WTC11 (cell line): ENCODE results near the gene MEST. TPM values are rescaled to one million over a fixed set of nuclear protein-coding genes. Genes with fewer than 3 reads are reported as not detected.
A peak's percentile ranks its signal among the peaks of the same experiment; 100 is the strongest.

Source experiments
- ATAC-seq: fragments of 200-7000 bp; cut with Tn5 transposase; 2 replicates; pipeline ENCODE4 v1.10.0; 2021; ENCODE audit warnings: mild to moderate bottlenecking, moderate library complexity
- CTCF ChIA-PET: fragments of 300-600 bp; sonication (Branson Sonifier 250); formaldehyde crosslinking; loops from one replicate; lab custom pipeline; 2021; ENCODE audit warnings: antibody characterized with exemption; lab: Charles Lee
- POLR2A ChIA-PET: fragments of 350-600 bp; sonication (Branson Sonifier 250); formaldehyde crosslinking; loops from one replicate; lab custom pipeline; 2021; ENCODE audit warnings: antibody characterized with exemption; lab: Charles Lee
- DNase-seq: peaks from one replicate; pipeline ENCODE4 v3.0.0; 2021; ENCODE audit warnings: low spot score
- H3K27ac Mint-ChIP-seq: 2 replicates; pipeline ENCODE4 v1.8.0; 2021; ENCODE audit warnings: mixed read lengths
- H3K27me3 Mint-ChIP-seq: 2 replicates; pipeline ENCODE4 v1.8.0; 2021; ENCODE audit warnings: low read depth, mild to moderate bottlenecking, moderate library complexity, mixed read lengths
- H3K36me3 Mint-ChIP-seq: 2 replicates; pipeline ENCODE4 v1.8.0; 2021; ENCODE audit warnings: mixed read lengths
- H3K4me1 Mint-ChIP-seq: 2 replicates; pipeline ENCODE4 v1.8.0; 2022; ENCODE audit warnings: mixed read lengths
- H3K4me3 Mint-ChIP-seq: 2 replicates; pipeline ENCODE4 v1.8.0; 2021; ENCODE audit warnings: mild to moderate bottlenecking, moderate library complexity, mixed read lengths
- H3K9me3 Mint-ChIP-seq: 2 replicates; pipeline ENCODE4 v1.8.0; 2021; ENCODE audit warnings: mixed read lengths
- ARID4B ChIP-seq: sonication (generic); formaldehyde crosslinking; IDR thresholded peaks from 2 replicates; pipeline ENCODE4 v1.8.0; 2023; ENCODE audit warnings: missing genetic modification reagents, mild to moderate bottlenecking, borderline replicate concordance
- CDX4 ChIP-seq: fragments of 250-450 bp; sonication (Bioruptor Pico); IDR thresholded peaks from 2 replicates; pipeline ENCODE4 v1.9.0; 2021; ENCODE audit warnings: moderate library complexity, mild to moderate bottlenecking, inconsistent platforms, borderline replicate concordance
- CTCF ChIP-seq: fragments of 200-600 bp; IDR thresholded peaks from 2 replicates; pipeline ENCODE4 v1.8.0; 2022; ENCODE audit warnings: antibody characterized with exemption
- E2F1 ChIP-seq: sonication (generic); formaldehyde crosslinking; IDR thresholded peaks from 2 replicates; pipeline ENCODE4 v1.8.0; 2022; ENCODE audit warnings: mild to moderate bottlenecking, missing genetic modification reagents
- ELF4 ChIP-seq: sonication (generic); formaldehyde crosslinking; IDR thresholded peaks from 2 replicates; pipeline ENCODE4 v1.8.1; 2022; ENCODE audit warnings: low read depth, mild to moderate bottlenecking, moderate library complexity, missing genetic modification reagents
- ETV6 ChIP-seq: sonication (generic); formaldehyde crosslinking; IDR thresholded peaks from 2 replicates; pipeline ENCODE4 v1.8.1; 2022; ENCODE audit warnings: mild to moderate bottlenecking, missing genetic modification reagents
- FOXJ3 ChIP-seq: sonication (generic); formaldehyde crosslinking; IDR thresholded peaks from 2 replicates; pipeline ENCODE4 v1.9.0; 2021; ENCODE audit warnings: missing genetic modification reagents, mild to moderate bottlenecking, borderline replicate concordance
- GTF2I ChIP-seq: fragments of 250-450 bp; sonication (Bioruptor Pico); conservative IDR thresholded peaks from 2 replicates; pipeline ENCODE4 v1.4.0; 2021; ENCODE audit warnings: mild to moderate bottlenecking
- IRF1 ChIP-seq: sonication (generic); formaldehyde crosslinking; IDR thresholded peaks from 2 replicates; pipeline ENCODE4 v1.8.0; 2023; ENCODE audit warnings: missing genetic modification reagents
- IRF2 ChIP-seq: sonication (generic); formaldehyde crosslinking; IDR thresholded peaks from 2 replicates; pipeline ENCODE4 v1.8.0; 2022; ENCODE audit warnings: low read depth, missing genetic modification reagents, borderline replicate concordance
- MAX ChIP-seq: sonication (generic); formaldehyde crosslinking; IDR thresholded peaks from 2 replicates; pipeline ENCODE4 v1.8.0; 2022; ENCODE audit warnings: mild to moderate bottlenecking, missing genetic modification reagents
- MYBL2 ChIP-seq: sonication (generic); formaldehyde crosslinking; IDR thresholded peaks from 2 replicates; pipeline ENCODE4 v1.8.1; 2023; ENCODE audit warnings: mild to moderate bottlenecking, moderate library complexity, missing genetic modification reagents
- OVOL2 ChIP-seq: fragments of 250-450 bp; sonication (Bioruptor Pico); IDR thresholded peaks from 2 replicates; pipeline ENCODE4 v1.9.0; 2021; ENCODE audit warnings: mild to moderate bottlenecking, borderline replicate concordance
- RELA ChIP-seq: sonication (generic); formaldehyde crosslinking; IDR thresholded peaks from 2 replicates; pipeline ENCODE4 v1.8.1; 2022; ENCODE audit warnings: missing genetic modification reagents, mild to moderate bottlenecking, borderline replicate concordance
- STAT6 ChIP-seq: sonication (generic); formaldehyde crosslinking; conservative IDR thresholded peaks from 2 replicates; pipeline ENCODE4 v1.8.1; 2023; ENCODE audit warnings: mild to moderate bottlenecking, low read depth, missing genetic modification reagents, moderate library complexity
- TCF7 ChIP-seq: sonication (generic); formaldehyde crosslinking; IDR thresholded peaks from 2 replicates; pipeline ENCODE4 v1.8.0; 2022; ENCODE audit warnings: mild to moderate bottlenecking, low read depth, missing genetic modification reagents, moderate library complexity
- TEAD4 ChIP-seq: sonication (generic); formaldehyde crosslinking; IDR thresholded peaks from 2 replicates; pipeline ENCODE4 v1.8.0; 2022; ENCODE audit warnings: mild to moderate bottlenecking, missing genetic modification reagents
- USF1 ChIP-seq: sonication (generic); formaldehyde crosslinking; IDR thresholded peaks from 2 replicates; pipeline ENCODE4 v1.8.0; 2022; ENCODE audit warnings: mild to moderate bottlenecking, missing genetic modification reagents
- ZNF121 ChIP-seq: sonication (generic); formaldehyde crosslinking; IDR thresholded peaks from 2 replicates; pipeline ENCODE4 v1.8.0; 2023; ENCODE audit warnings: missing genetic modification reagents
- ZNF138 ChIP-seq: sonication (generic); formaldehyde crosslinking; conservative IDR thresholded peaks from 2 replicates; pipeline ENCODE4 v1.8.1; 2022; ENCODE audit warnings: mild to moderate bottlenecking, moderate library complexity, missing genetic modification reagents
- ZNF219 ChIP-seq: sonication (generic); formaldehyde crosslinking; IDR thresholded peaks from 2 replicates; pipeline ENCODE4 v1.8.0; 2023; ENCODE audit warnings: missing genetic modification reagents, mild to moderate bottlenecking, borderline replicate concordance
- ZNF232 ChIP-seq: sonication (generic); formaldehyde crosslinking; IDR thresholded peaks from 2 replicates; pipeline ENCODE4 v1.8.0; 2022; ENCODE audit warnings: mild to moderate bottlenecking, missing genetic modification reagents
- ZSCAN18 ChIP-seq: fragments of 250-450 bp; sonication (Bioruptor Pico); IDR thresholded peaks from 2 replicates; pipeline ENCODE4 v2.1.2; 2022; ENCODE audit warnings: mild to moderate bottlenecking, moderate library complexity
- total RNA-seq: library from RNA; stranded (reverse); gene quantifications from 3 replicates; pipeline ENCODE4 v1.2.3, GENCODE V29; 2021

Gene MEST
- total RNA-seq, 1 experiment from 2014 or later: 188 TPM

GRCh38 chr7:130483031-130483430 is 8.9 kb upstream of the MEST start (continued):
- TF ChIP-seq ARID4B (CRISPR knock-in tag): no peak
- no peak for TF ChIP-seq ZNF138 (CRISPR knock-in tag)
- TF ChIP-seq ZNF219: no peak

- Mint-ChIP-seq H3K27ac (no peak overlapping the region), H3K9me3 (0 out of 2 replicates have a peak, but pooled peaks cover 5% of the 10 kb centered on the region), H3K36me3 (no peaks in the 10 kb centered on the region), H3K27me3 (peaks cover 13% of the 10 kb centered on the region), H3K4me1 (peaks cover 37% of the 10 kb centered on the region), H3K4me3 (peak overlapping the region; percentile 75)
- CTCF ChIA-PET: interaction anchor here (0.6 to 0.8 kb wide), 2 partner anchors 10 to 271 kb away, joined by 3 read pairs; no protein-coding TSS in a partner anchor
- DNase-seq (no peak), ATAC-seq (no peak)
- TF ChIP-seq TEAD4 (CRISPR knock-in tag): no peak
- TF ChIP-seq CTCF: no peak
- TF ChIP-seq ZSCAN18 (CRISPR knock-in tag): no peak
- TF ChIP-seq OVOL2 (CRISPR knock-in tag): no peak
- TF ChIP-seq ZNF121 (CRISPR knock-in tag): no peak
- no peak for TF ChIP-seq STAT6
- no peak for TF ChIP-seq MYBL2 (CRISPR knock-in tag)
- TF ChIP-seq E2F1: no peak
- no peak for TF ChIP-seq RELA (CRISPR knock-in tag)
- TF ChIP-seq ETV6 (CRISPR knock-in tag): no peak
- no peak for TF ChIP-seq FOXJ3 (CRISPR knock-in tag)
- TF ChIP-seq MAX (CRISPR knock-in tag): no peak
- TF ChIP-seq TCF7 (CRISPR knock-in tag): no peak
- no peak for TF ChIP-seq GTF2I (CRISPR knock-in tag)
- no peak for TF ChIP-seq ELF4 (CRISPR knock-in tag)
- no peak for TF ChIP-seq IRF1 (CRISPR knock-in tag)
- no peak for TF ChIP-seq USF1 (CRISPR knock-in tag)
- TF ChIP-seq CDX4 (CRISPR knock-in tag): no peak
- no peak for TF ChIP-seq IRF2 (CRISPR knock-in tag)
- no peak for TF ChIP-seq ZNF232 (CRISPR knock-in tag)
- POLR2A ChIA-PET: no interaction called here
Observed at GRCh38 chr7:130485734-130486113, 6.2 kb upstream of the MEST start.
